Stimulated activated CD4-positive, alpha-beta T cell treated with anti-CD3 and anti-CD28 coated beads, Interleukin-4, amount 100 ng/mL, for 48 hours (primary cell): ENCODE measurements around the gene ABCA7.

Experiments used
- DNase-seq, 2 donors: peaks; one replicate each; pipeline ENCODE4 v3.0.0-alpha.2; 2020; ENCODE audit warnings: low read depth in 2 of 2

The ABCA7 gene

GRCh38 chr19:1038978-1039645 lies 795 bp upstream of the ABCA7 start:
- no peak for DNase-seq

- peak; percentile 90 to 92 for DNase-seq
Measured at GRCh38 chr19:1040476-1041271, 767 bp downstream of the ABCA7 start.

DNA sequence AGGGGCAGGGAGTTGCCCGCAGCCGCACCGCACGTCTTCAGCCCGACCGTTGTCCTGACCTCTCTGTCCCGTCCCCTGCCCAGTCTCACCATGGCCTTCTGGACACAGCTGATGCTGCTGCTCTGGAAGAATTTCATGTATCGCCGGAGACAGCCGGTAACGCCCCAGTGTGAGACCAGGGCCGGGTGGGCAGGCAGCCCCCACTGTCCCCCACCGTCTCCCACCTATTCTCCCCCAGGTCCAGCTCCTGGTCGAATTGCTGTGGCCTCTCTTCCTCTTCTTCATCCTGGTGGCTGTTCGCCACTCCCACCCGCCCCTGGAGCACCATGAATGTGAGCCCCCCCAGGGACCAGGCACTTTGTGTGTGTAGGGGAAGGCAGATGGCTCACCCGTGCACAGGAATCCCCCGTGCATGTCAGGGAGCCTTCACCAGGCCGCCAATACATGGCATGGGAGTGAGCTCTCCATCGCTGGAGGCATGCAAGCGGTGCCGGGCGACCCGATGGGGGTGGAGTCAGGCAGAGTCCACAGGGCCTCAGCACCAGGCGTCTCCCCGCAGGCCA lies 1.4 kb downstream of the ABCA7 start:
- DNase-seq, result no peak

GRCh38 chr19:1041835-1042685 lies 2.2 kb downstream of the ABCA7 start:
- DNase-seq, result no peak

DNA sequence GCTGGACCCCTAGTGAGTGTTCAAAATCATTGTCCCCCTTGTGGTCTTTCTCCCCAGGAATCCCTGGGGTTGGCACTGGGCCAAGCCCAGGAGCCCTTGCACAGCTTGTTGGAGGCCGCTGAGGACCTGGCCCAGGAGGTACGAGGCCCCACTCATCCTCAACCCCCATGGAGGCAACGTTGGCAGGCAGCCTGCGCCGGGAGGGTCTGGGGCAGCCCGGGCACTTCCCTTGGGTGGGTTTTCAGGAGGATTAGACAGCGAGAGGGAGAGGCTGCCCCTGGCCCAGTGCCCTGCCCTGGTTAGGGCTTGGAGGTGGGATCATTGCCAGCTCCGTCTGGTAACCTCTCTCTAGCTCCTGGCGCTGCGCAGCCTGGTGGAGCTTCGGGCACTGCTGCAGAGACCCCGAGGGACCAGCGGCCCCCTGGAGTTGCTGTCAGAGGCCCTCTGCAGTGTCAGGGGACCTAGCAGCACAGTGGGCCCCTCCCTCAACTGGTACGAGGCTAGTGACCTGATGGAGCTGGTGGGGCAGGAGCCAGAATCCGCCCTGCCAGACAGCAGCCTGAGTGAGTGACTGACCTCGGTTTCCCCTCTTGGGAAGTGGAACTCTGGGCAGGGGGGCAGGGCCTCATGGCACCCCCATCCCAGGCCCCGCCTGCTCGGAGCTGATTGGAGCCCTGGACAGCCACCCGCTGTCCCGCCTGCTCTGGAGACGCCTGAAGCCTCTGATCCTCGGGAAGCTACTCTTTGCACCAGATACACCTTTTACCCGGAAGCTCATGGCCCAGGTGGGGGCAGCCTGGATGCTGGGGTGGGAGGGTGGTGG lies 3.0 kb downstream of the ABCA7 start:
- no peak for DNase-seq

GRCh38 chr19:1045247-1045603 lies 5.3 kb downstream of the ABCA7 start:
- peak; percentile 70 to 79 for DNase-seq

DNA sequence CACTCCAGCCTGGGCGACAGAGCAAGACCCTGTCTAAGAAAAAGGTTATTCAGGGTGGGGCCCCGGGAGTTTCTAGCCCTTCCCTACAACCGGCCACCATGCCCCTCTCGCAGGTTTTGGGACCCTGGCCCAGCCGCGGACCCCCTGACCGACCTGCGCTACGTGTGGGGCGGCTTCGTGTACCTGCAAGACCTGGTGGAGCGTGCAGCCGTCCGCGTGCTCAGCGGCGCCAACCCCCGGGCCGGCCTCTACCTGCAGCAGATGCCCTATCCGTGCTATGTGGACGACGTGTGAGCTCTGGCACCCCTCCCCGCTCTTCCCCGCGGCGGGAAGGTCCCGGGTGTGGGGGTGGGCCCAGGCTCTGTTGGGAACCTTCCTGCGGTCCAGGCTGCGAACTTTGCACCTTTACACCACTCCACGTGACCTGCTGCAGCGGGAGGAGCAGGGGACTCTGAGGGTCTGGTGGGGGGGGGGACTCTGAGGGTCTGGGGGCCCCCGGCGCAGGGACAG lies 6.3 kb downstream of the ABCA7 start:
- DNase-seq, result no peak

GRCh38 chr19:1046836-1047695 lies 7.2 kb downstream of the ABCA7 start:
- no peak for DNase-seq

DNA sequence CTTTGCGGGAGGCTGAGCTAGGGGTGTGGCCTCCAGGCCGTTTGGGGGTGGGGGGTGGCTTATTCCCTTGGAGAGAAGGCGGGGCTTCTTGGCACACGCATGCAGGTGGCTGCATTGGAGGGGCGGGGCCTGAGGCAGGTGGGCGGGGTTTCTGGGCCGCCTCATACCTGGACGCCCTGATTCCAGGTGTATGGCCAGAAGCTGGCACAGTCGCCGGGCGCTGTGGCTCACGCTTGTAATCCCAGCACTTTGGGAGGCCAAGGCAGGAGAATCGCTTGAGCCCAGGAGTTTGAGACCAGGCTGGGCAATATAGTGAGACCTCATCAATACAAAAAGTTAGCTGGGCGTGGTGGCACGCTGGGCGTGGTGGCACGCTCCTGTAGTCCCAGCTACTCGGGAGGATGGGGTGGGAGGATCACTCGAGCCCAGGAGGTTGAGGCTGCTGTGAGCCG lies 7.8 kb downstream of the ABCA7 start:
- DNase-seq, result no peak

GRCh38 chr19:1049106-1049505 lies 9.2 kb downstream of the ABCA7 start:
- DNase-seq, result no peak

- DNase-seq, result no peak
Measured at GRCh38 chr19:1049800-1050199, 9.9 kb downstream of the ABCA7 start.

DNA sequence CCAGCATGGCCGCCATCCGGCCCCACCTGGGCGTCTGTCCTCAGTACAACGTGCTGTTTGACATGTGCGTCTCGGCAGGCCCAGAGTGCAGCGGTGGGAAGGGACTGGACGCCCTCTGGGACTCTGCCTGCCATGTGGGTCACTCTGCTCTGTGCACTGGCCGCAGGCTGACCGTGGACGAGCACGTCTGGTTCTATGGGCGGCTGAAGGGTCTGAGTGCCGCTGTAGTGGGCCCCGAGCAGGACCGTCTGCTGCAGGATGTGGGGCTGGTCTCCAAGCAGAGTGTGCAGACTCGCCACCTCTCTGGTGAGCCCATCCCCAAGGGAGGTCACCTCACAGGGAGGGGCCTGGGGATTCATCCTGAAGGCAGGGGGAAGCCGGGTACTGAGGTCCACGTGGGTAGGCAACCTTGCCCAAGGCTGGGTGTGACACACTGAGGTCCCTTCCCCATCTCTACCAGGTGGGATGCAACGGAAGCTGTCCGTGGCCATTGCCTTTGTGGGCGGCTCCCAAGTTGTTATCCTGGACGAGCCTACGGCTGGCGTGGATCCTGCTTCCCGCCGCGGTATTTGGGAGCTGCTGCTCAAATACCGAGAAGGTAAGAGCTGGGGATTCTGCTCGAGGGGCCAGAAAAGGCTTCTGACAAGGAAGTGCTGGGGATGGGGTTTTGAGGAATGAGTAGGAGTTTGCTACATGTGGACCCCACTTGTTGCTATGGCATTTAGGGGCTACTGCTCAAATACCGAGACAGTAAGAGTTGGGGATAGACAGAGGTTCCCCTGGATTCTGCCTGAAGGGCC lies 11.3 kb downstream of the ABCA7 start:
- no peak for DNase-seq

DNA sequence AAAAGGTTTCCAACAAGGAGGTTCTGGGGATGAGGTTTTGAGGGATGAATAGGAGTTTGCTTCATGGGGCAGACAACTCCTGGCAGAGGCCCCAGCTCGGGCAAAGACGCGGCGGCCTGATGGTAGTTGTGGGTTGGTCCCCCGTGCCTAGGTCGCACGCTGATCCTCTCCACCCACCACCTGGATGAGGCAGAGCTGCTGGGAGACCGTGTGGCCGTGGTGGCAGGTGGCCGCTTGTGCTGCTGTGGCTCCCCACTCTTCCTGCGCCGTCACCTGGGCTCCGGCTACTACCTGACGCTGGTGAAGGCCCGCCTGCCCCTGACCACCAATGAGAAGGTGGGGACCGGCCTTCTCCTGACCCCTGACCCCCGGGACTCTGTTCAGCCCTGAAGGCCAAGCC lies 11.9 kb downstream of the ABCA7 start:
- DNase-seq, result no peak

GRCh38 chr19:1052349-1052975 lies 12.6 kb downstream of the ABCA7 start:
- DNase-seq, result no peak

DNA sequence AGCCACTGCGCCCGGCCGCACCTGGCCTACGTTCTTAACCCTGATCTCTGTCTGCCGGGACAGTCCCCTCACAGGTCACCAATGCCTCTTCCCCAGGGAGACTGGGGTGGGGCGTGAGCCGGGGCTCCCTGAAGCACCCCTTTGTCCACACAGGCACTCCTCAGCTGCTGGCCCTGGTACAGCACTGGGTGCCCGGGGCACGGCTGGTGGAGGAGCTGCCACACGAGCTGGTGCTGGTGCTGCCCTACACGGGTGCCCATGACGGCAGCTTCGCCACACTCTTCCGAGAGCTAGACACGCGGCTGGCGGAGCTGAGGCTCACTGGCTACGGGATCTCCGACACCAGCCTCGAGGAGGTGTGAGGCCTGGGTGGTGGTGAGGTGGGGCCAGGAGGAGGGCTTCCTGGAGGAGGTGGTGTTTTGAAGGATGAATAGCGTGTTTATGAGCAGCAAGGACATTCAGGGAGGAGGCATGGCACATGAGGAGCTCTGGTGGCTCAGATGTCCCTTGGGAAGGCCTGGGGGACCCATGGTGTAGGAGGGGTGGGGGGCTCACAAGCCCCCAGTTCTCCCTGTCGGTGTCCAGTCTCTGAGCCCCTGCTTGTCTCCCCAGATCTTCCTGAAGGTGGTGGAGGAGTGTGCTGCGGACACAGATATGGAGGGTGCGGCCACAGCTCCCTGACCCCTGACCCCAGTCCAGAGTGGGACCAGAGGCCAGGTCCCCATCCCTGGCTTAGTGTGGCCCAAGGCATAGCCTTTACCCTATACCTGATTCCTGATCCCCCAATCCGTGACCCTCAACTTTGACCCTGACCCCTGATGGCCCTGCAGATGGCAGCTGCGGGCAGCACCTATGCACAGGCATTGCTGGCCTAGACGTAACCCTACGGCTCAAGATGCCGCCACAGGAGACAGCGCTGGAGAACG lies 13.5 kb downstream of the ABCA7 start:
- DNase-seq, result no peak

DNA sequence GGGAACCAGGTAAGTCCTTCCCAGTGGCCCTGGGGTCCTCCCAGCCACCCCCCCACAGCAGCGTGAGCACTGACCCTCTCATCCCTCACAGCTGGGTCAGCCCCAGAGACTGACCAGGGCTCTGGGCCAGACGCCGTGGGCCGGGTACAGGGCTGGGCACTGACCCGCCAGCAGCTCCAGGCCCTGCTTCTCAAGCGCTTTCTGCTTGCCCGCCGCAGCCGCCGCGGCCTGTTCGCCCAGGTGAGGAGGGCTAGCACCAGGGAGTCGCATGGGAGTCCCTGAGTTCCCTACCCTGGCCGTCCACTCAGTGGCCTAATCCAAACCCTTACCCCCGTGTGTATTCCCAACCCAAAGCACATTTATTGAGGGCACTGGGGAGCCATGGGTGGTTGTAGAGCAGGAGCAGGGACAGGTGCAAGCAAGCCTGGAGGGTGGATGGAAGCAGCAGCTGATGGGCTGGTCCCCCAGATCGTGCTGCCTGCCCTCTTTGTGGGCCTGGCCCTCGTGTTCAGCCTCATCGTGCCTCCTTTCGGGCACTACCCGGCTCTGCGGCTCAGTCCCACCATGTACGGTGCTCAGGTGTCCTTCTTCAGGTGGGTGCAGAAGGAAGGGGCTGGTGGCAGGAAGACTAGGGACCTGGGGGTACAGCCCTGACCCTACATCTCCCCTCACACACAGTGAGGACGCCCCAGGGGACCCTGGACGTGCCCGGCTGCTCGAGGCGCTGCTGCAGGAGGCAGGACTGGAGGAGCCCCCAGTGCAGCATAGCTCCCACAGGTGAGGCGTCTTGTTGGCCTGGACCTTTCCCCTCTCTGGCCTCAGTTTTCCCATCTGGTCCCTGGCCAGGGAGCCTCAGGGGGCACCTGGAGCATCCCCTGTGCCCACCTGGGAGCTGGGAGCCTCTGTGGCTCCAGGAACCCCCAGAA lies 14.5 kb downstream of the ABCA7 start:
- DNase-seq, result no peak

DNA sequence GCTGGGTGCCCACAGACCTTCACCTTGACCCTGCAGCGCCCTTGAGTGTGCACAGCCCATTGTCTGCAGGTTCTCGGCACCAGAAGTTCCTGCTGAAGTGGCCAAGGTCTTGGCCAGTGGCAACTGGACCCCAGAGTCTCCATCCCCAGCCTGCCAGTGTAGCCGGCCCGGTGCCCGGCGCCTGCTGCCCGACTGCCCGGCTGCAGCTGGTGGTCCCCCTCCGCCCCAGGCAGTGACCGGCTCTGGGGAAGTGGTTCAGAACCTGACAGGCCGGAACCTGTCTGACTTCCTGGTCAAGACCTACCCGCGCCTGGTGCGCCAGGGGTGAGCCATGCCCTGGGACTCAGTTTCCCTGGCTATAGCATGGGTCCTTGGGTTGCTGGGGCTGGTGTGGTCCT lies 15.1 kb downstream of the ABCA7 start:
- DNase-seq, result no peak
